Measurements from ENCODE around the gene EXTL2. TPM values are rescaled to one million over a fixed set of nuclear protein-coding genes. Genes with fewer than 3 reads are reported as not detected.
"Not testable (repeated sequence)": the region's sequence is repeated elsewhere in the genome, so short reads cannot be mapped to it uniquely, and the experiment has no call there.

Gene EXTL2
- total RNA-seq, 1 experiment from 2014 or later = 41.0 TPM

GRCh38 chr1:100862591-100862990 lies 32.1 kb downstream of the EXTL2 start (continued):
- TF ChIP-seq MLX (CRISPR knock-in tag; IDR thresholded peaks at IDR 0.05) (no peak), FOXJ3 (CRISPR knock-in tag; IDR thresholded peaks at IDR 0.05; ENCODE audit: borderline replicate concordance) (no peak), NFYB (CRISPR knock-in tag; conservative IDR thresholded peaks at IDR 0.05; ENCODE audit: low read depth) (no peak), E2F5 (CRISPR knock-in tag; IDR thresholded peaks at IDR 0.05) (no peak), E2F1 (CRISPR knock-in tag; IDR thresholded peaks at IDR 0.05) (no peak), RELA (CRISPR knock-in tag; IDR thresholded peaks at IDR 0.05; ENCODE audit: borderline replicate concordance) (no peak), JAZF1 (CRISPR knock-in tag; IDR thresholded peaks at IDR 0.05) (no peak), CDX4 (CRISPR knock-in tag; IDR thresholded peaks at IDR 0.05; ENCODE audit: borderline replicate concordance) (no peak)

- H3K36me3 Mint-ChIP-seq = no peaks in the 10 kb centered on the region
- POLR2A ChIA-PET = no interaction called here
- ATAC-seq (no peak), DNase-seq (ENCODE audit: low spot score) (no peak)
- H3K27ac Mint-ChIP-seq = no peak overlapping the region
- TF ChIP-seq HMGXB4 (CRISPR knock-in tag; IDR thresholded peaks at IDR 0.05) = no peak
- TF ChIP-seq GABPB1 (CRISPR knock-in tag; IDR thresholded peaks at IDR 0.05) = no peak
- TF ChIP-seq ZNF512 (CRISPR knock-in tag; IDR thresholded peaks at IDR 0.05; ENCODE audit: borderline replicate concordance) = no peak
- TF ChIP-seq HMGA2 (CRISPR knock-in tag; IDR thresholded peaks at IDR 0.05) = no peak
- no peak for TF ChIP-seq ZNF138 (CRISPR knock-in tag; conservative IDR thresholded peaks at IDR 0.05)
- H3K4me1 Mint-ChIP-seq = peaks cover 9% of the 10 kb centered on the region
- no peak overlapping the region for H3K4me3 Mint-ChIP-seq
- 0 out of 2 replicates have a peak, but pooled peaks cover 4% of the 10 kb centered on the region for H3K27me3 Mint-ChIP-seq (ENCODE audit: low read depth)
- H3K9me3 Mint-ChIP-seq = no peaks in the 10 kb centered on the region
- CTCF ChIA-PET = no interaction called here
These were observed 33.3 kb downstream of the EXTL2 start for GRCh38 chr1:100861379-100861778.

GRCh38 chr1:100860397-100860991 lies 34.1 kb downstream of the EXTL2 start:
- 0 out of 2 replicates have a peak, but pooled peaks cover 4% of the 10 kb centered on the region for H3K27me3 Mint-ChIP-seq (ENCODE audit: low read depth)
- no peaks in the 10 kb centered on the region for H3K36me3 Mint-ChIP-seq
- H3K4me1 Mint-ChIP-seq = peaks cover 9% of the 10 kb centered on the region
- H3K4me3 Mint-ChIP-seq = no peak overlapping the region
- DNase-seq (ENCODE audit: low spot score) = no peak
- ChIA-PET POLR2A (no interaction called here), CTCF (no interaction called here)
- peak; percentile 73 for ATAC-seq
- H3K27ac Mint-ChIP-seq = no peak overlapping the region
- H3K9me3 Mint-ChIP-seq = no peaks in the 10 kb centered on the region
- TF ChIP-seq NR3C1 (CRISPR knock-in tag; conservative IDR thresholded peaks at IDR 0.05; ENCODE audit: low read depth) = no peak
- TF ChIP-seq OVOL2 (CRISPR knock-in tag; IDR thresholded peaks at IDR 0.05; ENCODE audit: borderline replicate concordance) = no peak
- no peak for TF ChIP-seq IRF2 (CRISPR knock-in tag; IDR thresholded peaks at IDR 0.05; ENCODE audit: borderline replicate concordance, low read depth)
- TF ChIP-seq TCF7 (CRISPR knock-in tag; IDR thresholded peaks at IDR 0.05; ENCODE audit: low read depth) = no peak
- no peak for TF ChIP-seq IRF1 (CRISPR knock-in tag; IDR thresholded peaks at IDR 0.05)
- TF ChIP-seq ZNF138 (CRISPR knock-in tag; conservative IDR thresholded peaks at IDR 0.05) = no peak
- no peak for TF ChIP-seq RORB (CRISPR knock-in tag; IDR thresholded peaks at IDR 0.05)
- TF ChIP-seq FOXP4 (CRISPR knock-in tag; IDR thresholded peaks at IDR 0.05) = no peak
- no peak for TF ChIP-seq NFATC4 (CRISPR knock-in tag; IDR thresholded peaks at IDR 0.05)

- H3K27me3 Mint-ChIP-seq (ENCODE audit: low read depth) = peaks cover 22% of the 10 kb centered on the region
These were observed 39.5 kb downstream of the EXTL2 start for GRCh38 chr1:100855116-100855515.

More at GRCh38 chr1:100855116-100855515, 39.5 kb downstream of the EXTL2 start:
- CTCF ChIA-PET = interaction anchor here (0.7 kb wide), 1 partner anchor 13 kb away, joined by 3 read pairs; no protein-coding TSS in a partner anchor
- ATAC-seq; H3K36me3 Mint-ChIP-seq; H3K27ac Mint-ChIP-seq; H3K4me1 Mint-ChIP-seq; POLR2A ChIA-PET; H3K9me3 Mint-ChIP-seq; DNase-seq (ENCODE audit: low spot score); H3K4me3 Mint-ChIP-seq: not testable (repeated sequence)
